Transverse colon (tissue), 4 donors: ENCODE results near the gene OLR1. TPM values are rescaled to one million over a fixed set of nuclear protein-coding genes. Genes with fewer than 3 reads are reported as not detected.

Experiments
- DNase-seq: peaks from one replicate; pipeline ENCODE4 v3.0.0-alpha.2; 2019
- H3K27ac ChIP-seq, 4 donors: fragments of 200-600 bp; sonication (generic); 2 replicates each; pipeline ENCODE4 v1.5.1; 2016 to 2018; ENCODE audit warnings: inconsistent platforms in 4 of 4
- H3K27me3 ChIP-seq: fragments of 200-600 bp; sonication (generic); 2 replicates; pipeline ENCODE4 v1.5.1; 2017; ENCODE audit warnings: inconsistent platforms
- H3K36me3 ChIP-seq, 4 donors: fragments of 200-600 bp; sonication (generic); 2 replicates each; pipeline ENCODE4 v1.5.1; 2017 to 2019; ENCODE audit warnings: inconsistent platforms in 4 of 4
- H3K4me1 ChIP-seq, 4 donors: fragments of 200-600 bp; sonication (generic); 2 replicates each; pipeline ENCODE4 v1.5.1; 2017 to 2020; ENCODE audit warnings: inconsistent platforms in 4 of 4
- H3K4me3 ChIP-seq, 4 donors: fragments of 200-600 bp; sonication (generic); 1 replicate in 1 of 4; 2 replicates in 3 of 4; pipeline versions ENCODE4 v1.5.1 to v1.6.1; 2017 to 2019; ENCODE audit warnings: inconsistent platforms in 4 of 4
- H3K9me3 ChIP-seq, 2 donors: fragments of 200-600 bp; sonication (generic); 2 replicates each; pipeline ENCODE4 v1.5.1; 2017 to 2019; ENCODE audit warnings: inconsistent platforms in 2 of 2
- EP300 ChIP-seq: sonication (generic); formaldehyde crosslinking; IDR thresholded peaks from one replicate; pipeline ENCODE4 v1.6.1; 2017; ENCODE audit warnings: antibody characterized with exemption, low read depth
- POLR2A ChIP-seq: fragments of 450-650 bp; IDR thresholded peaks from one replicate; pipeline ENCODE4 v1.6.1; 2016; ENCODE audit warnings: antibody characterized with exemption, mild to moderate bottlenecking, moderate library complexity
- POLR2AphosphoS5 ChIP-seq, 3 donors: sonication (generic); formaldehyde crosslinking; IDR thresholded peaks; one replicate each; pipeline ENCODE4 v1.6.1; 2016; ENCODE audit warnings: antibody characterized with exemption in 3 of 3
- WGBS, 2 donors: methylation state at CpG; one replicate each; pipeline ENCODE4 v1.1.5; 2018; ENCODE audit warnings: low coverage in 1 of 2; 5-methylcytosine and 5-hydroxymethylcytosine counted together
- in situ Hi-C, 4 donors: fragments of 200-750 bp; cut with MboI; loops; one replicate each; pipeline versions ENCODE4 v1.15.0 to v1.15.1; 2017; ENCODE audit warnings: low sequenced_read_pairs in 3 of 4, low pct_ligation_motif_present in 1 of 4, low pct_unique_long_range_greater_than_20kb in 1 of 4
- intact Hi-C: fragments of 100-400 bp; cut with DNase I; formaldehyde crosslinking; loops from one replicate; pipeline ENCODE4 v1.15.1; 2023; ENCODE audit warnings: low total_unique reads
- total RNA-seq, 4 donors: library from RNA; depleted of rRNA; stranded (reverse); fragments of >200 nt; gene quantifications; one replicate each; pipeline ENCODE4 v1.1.0, GENCODE V29; 2016
- TF ChIP-seq, protein P1 (sequence below), 5 experiments: fragments of 200-600 bp in 3 of 5; fragments of 450-650 bp in 2 of 5; sonication (generic) in 3 of 5; IDR thresholded peaks; 1 replicate in 2 of 5; 2 replicates in 3 of 5; pipeline ENCODE4 v1.5.1; 2016 to 2017; ENCODE audit warnings: antibody characterized with exemption in 5 of 5, inconsistent platforms in 3 of 5, mild to moderate bottlenecking in 2 of 5, moderate library complexity in 1 of 5

OLR1 gene
- total RNA-seq, 4 donors from 2014 or later = 0.96 TPM; not detected in 3

GRCh38 chr12:10132850-10133370 lies 39.0 kb downstream of the OLR1 start:
- DNase-seq = no peak
- intact Hi-C loops (no loop called here), in situ Hi-C loops (loop anchor here in 1 of 4 donors (25.0 kb wide), 1 partner anchor 96 kb away; the partner anchor contains the start of gene CLEC9A)
- Histone ChIP-seq H3K27ac (no peak overlapping the region), H3K27me3 (no peaks in the 10 kb centered on the region), H3K4me3 (no peak overlapping the region), H3K4me1 (no peaks in the 10 kb centered on the region), H3K9me3 (no peaks in the 10 kb centered on the region), H3K36me3 (no peaks in the 10 kb centered on the region)
- 70 to 82% methylated on average over 6 of the region's 6 CpGs for WGBS, 2 donors
- TF ChIP-seq POLR2AphosphoS5 (IDR thresholded peaks at IDR 0.05) (no peak), POLR2A (no peak), EP300 (no peak)
- TF ChIP-seq, protein P1, sequence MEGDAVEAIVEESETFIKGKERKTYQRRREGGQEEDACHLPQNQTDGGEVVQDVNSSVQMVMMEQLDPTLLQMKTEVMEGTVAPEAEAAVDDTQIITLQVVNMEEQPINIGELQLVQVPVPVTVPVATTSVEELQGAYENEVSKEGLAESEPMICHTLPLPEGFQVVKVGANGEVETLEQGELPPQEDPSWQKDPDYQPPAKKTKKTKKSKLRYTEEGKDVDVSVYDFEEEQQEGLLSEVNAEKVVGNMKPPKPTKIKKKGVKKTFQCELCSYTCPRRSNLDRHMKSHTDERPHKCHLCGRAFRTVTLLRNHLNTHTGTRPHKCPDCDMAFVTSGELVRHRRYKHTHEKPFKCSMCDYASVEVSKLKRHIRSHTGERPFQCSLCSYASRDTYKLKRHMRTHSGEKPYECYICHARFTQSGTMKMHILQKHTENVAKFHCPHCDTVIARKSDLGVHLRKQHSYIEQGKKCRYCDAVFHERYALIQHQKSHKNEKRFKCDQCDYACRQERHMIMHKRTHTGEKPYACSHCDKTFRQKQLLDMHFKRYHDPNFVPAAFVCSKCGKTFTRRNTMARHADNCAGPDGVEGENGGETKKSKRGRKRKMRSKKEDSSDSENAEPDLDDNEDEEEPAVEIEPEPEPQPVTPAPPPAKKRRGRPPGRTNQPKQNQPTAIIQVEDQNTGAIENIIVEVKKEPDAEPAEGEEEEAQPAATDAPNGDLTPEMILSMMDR (IDR thresholded peaks at IDR 0.05) = no peak

DNA sequence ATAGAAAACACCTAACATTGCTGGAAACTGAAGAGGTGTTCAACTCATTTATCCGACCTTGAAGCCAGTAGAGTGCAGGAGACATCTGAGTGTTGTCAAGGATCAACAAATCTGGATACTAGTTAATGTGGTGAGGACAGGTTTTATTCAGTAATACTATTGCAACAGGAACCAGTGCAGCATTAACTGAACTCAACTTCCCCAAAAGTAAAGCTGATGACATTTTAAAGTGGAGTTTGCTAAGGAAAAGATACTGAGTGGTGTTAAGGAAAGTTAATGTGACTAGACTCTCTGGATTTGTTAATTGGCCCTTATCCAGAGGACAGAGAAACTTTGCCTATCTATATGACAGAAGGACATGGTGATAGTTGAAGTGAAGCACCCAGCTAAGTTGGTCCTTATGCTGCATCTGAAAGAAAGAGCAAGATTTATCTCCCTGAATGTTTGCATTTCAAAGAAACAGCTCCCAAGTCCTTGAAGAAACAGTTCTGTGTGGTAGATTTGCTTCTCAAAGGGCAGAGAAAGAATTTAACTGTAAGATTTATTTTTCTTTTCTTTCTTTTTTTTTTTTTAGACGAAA lies 40.7 kb downstream of the OLR1 start:
- Histone ChIP-seq H3K27ac (peak overlapping the region in 1 of 4 donors; percentile 11), H3K4me1 (no peaks in the 10 kb centered on the region), H3K9me3 (no peaks in the 10 kb centered on the region), H3K36me3 (no peaks in the 10 kb centered on the region), H3K4me3 (no peak overlapping the region), H3K27me3 (no peaks in the 10 kb centered on the region)
- TF ChIP-seq POLR2A (no peak), POLR2AphosphoS5 (IDR thresholded peaks at IDR 0.05) (no peak), EP300 (no peak)
- TF ChIP-seq, protein P1 (IDR thresholded peaks at IDR 0.05) = no peak
- in situ Hi-C loops (loop anchor here in 1 of 4 donors (25.0 kb wide), 1 partner anchor 94 kb away; the partner anchor contains the start of gene CLEC9A), intact Hi-C loops (no loop called here)
- 72 to 78% methylated on average over 1 to 2 of the region's 2 CpGs for WGBS, 2 donors
- no peak for DNase-seq

GRCh38 chr12:10130042-10130441 lies 41.9 kb downstream of the OLR1 start, which contains the start of gene CLEC7A:
Gene CLEC7A, minus strand, starts transcription at chr12:10130199. Its CDS starts 117 bp downstream, at chr12:10130082.
- no peaks in the 10 kb centered on the region for H3K4me1 ChIP-seq
- H3K4me3 ChIP-seq = peak within 1 kb of the TSS in 3 of 4 donors; percentile 3 to 30 (median 6)
- no peak for DNase-seq
- intact Hi-C loops (no loop called here), in situ Hi-C loops (loop anchor here in 1 of 4 donors (25.0 kb wide), 1 partner anchor 93 kb away; the partner anchor contains the start of gene CLEC9A)
- 50 to 74% methylated on average over 1 of the region's 1 CpG for WGBS, 2 donors
- no peaks in the 10 kb centered on the region for H3K36me3 ChIP-seq
- H3K9me3 ChIP-seq = no peaks in the 10 kb centered on the region
- H3K27me3 ChIP-seq = no peaks in the 10 kb centered on the region
- TF ChIP-seq EP300 (no peak), POLR2AphosphoS5 (IDR thresholded peaks at IDR 0.05) (peak in 1 of 3 donors; percentile 49), POLR2A (peak; percentile 27)
- TF ChIP-seq, protein P1 (IDR thresholded peaks at IDR 0.05) = no peak
- H3K27ac ChIP-seq = peak within 1 kb of the TSS in 3 of 4 donors; percentile 42 to 65 (median 51)

DNA sequence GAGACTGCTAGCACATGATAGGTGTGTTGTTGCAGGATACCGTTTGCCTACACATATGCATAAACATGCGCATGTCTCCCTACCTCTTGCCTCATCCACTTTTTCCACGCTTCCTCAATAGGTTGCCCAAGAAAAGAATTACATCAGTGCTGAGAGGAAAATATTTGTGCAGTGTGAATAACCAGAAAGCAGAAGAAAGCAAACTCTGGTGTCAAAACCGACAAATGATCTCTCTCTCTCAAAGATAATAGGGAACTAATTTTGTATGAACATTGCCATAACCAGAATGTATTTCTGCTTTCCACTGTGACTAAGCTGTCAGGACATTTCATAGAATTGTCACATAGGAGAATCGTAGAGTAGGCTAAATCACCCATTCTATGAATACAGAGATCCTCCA lies 43.2 kb downstream of the OLR1 start:
- Histone ChIP-seq H3K36me3 (no peaks in the 10 kb centered on the region), H3K9me3 (no peaks in the 10 kb centered on the region), H3K27me3 (no peaks in the 10 kb centered on the region), H3K4me1 (no peaks in the 10 kb centered on the region), H3K27ac (peak overlapping the region in 2 of 4 donors; percentile 42 to 65), H3K4me3 (peak overlapping the region in 1 of 4 donors; percentile 9)
- TF ChIP-seq POLR2AphosphoS5 (IDR thresholded peaks at IDR 0.05) (peak in 1 of 3 donors; percentile 33), POLR2A (peak; percentile 41)
- TF ChIP-seq, protein P1 (IDR thresholded peaks at IDR 0.05) = no peak
- intact Hi-C loops (no loop called here), in situ Hi-C loops (loop anchor here in 1 of 4 donors (25.0 kb wide), 1 partner anchor 91 kb away; the partner anchor contains the start of gene CLEC9A)
- no peak for DNase-seq
- 67 to 68% methylated on average over 5 of the region's 5 CpGs for WGBS, 2 donors
